ENCODE measurements around the gene PRAMEF5. TPM values are rescaled to one million over a fixed set of nuclear protein-coding genes. Genes with fewer than 3 reads are reported as not detected.
"Not testable (repeated sequence)": the region's sequence is repeated elsewhere in the genome, so short reads cannot be mapped to it uniquely, and the experiment has no call there.

The PRAMEF5 gene
- polyA plus RNA-seq, 1 experiment: not detected

- ChIA-PET CTCF (no interaction called here), POLR2A (no interaction called here)
- no peak for DNase-seq (ENCODE audit: low read depth, low spot score)
- H3K27ac ChIP-seq (ENCODE audit: low read depth, low read length): no peak overlapping the region
- TF ChIP-seq CTCF (IDR thresholded peaks at IDR 0.05; ENCODE audit: low read depth, low read length): no peak
- no peaks in the 10 kb centered on the region for H3K27me3 ChIP-seq (ENCODE audit: control insufficient read depth, insufficient read depth, low read length)
- H3K4me3 ChIP-seq (ENCODE audit: low read depth, low read length): no peak overlapping the region
- peaks cover 63% of the 10 kb centered on the region for H3K9me3 ChIP-seq (ENCODE audit: control insufficient read depth, insufficient read depth, low read length)
These were observed 25.6 kb upstream of the PRAMEF5 start for GRCh38 chr1:13228343-13228781.

- H3K27ac ChIP-seq (ENCODE audit: low read depth, low read length); H3K4me3 ChIP-seq (ENCODE audit: low read depth, low read length); DNase-seq (ENCODE audit: low read depth, low spot score); CTCF ChIA-PET; H3K27me3 ChIP-seq (ENCODE audit: control insufficient read depth, insufficient read depth, low read length); POLR2A ChIA-PET: not testable (repeated sequence)
- peaks cover 74% of the 10 kb centered on the region for H3K9me3 ChIP-seq (ENCODE audit: control insufficient read depth, insufficient read depth, low read length)
These were observed 23.9 kb upstream of the PRAMEF5 start for GRCh38 chr1:13230096-13230495.

- CTCF ChIA-PET: not testable (repeated sequence)
These were observed 23.4 kb upstream of the PRAMEF5 start for GRCh38 chr1:13230601-13231000.

GRCh38 chr1:13231061-13231750 is 22.8 kb upstream of the PRAMEF5 start:
- CTCF ChIA-PET; DNase-seq (ENCODE audit: low read depth, low spot score); POLR2A ChIA-PET; H3K27ac ChIP-seq (ENCODE audit: low read depth, low read length); H3K4me3 ChIP-seq (ENCODE audit: low read depth, low read length); H3K27me3 ChIP-seq (ENCODE audit: control insufficient read depth, insufficient read depth, low read length): not testable (repeated sequence)
- peaks cover 75% of the 10 kb centered on the region for H3K9me3 ChIP-seq (ENCODE audit: control insufficient read depth, insufficient read depth, low read length)

More at GRCh38 chr1:13230601-13231000, 23.4 kb upstream of the PRAMEF5 start:
- DNase-seq (ENCODE audit: low read depth, low spot score); H3K4me3 ChIP-seq (ENCODE audit: low read depth, low read length); H3K27ac ChIP-seq (ENCODE audit: low read depth, low read length); H3K27me3 ChIP-seq (ENCODE audit: control insufficient read depth, insufficient read depth, low read length); POLR2A ChIA-PET: not testable (repeated sequence)
- H3K9me3 ChIP-seq (ENCODE audit: control insufficient read depth, insufficient read depth, low read length): peaks cover 78% of the 10 kb centered on the region

GRCh38 chr1:13232056-13232455 is 21.9 kb upstream of the PRAMEF5 start:
- POLR2A ChIA-PET, CTCF ChIA-PET: not testable (repeated sequence)

GRCh38 chr1:13234057-13234456 is 19.9 kb upstream of the PRAMEF5 start:
- H3K27me3 ChIP-seq (ENCODE audit: control insufficient read depth, insufficient read depth, low read length); H3K4me3 ChIP-seq (ENCODE audit: low read depth, low read length); POLR2A ChIA-PET; DNase-seq (ENCODE audit: low read depth, low spot score); CTCF ChIA-PET; H3K27ac ChIP-seq (ENCODE audit: low read depth, low read length): not testable (repeated sequence)
- peaks cover 64% of the 10 kb centered on the region for H3K9me3 ChIP-seq (ENCODE audit: control insufficient read depth, insufficient read depth, low read length)

More at GRCh38 chr1:13232056-13232455, 21.9 kb upstream of the PRAMEF5 start:
- not testable (repeated sequence) for H3K4me3 ChIP-seq (ENCODE audit: low read depth, low read length); DNase-seq (ENCODE audit: low read depth, low spot score); H3K27ac ChIP-seq (ENCODE audit: low read depth, low read length); H3K27me3 ChIP-seq (ENCODE audit: control insufficient read depth, insufficient read depth, low read length)
- H3K9me3 ChIP-seq (ENCODE audit: control insufficient read depth, insufficient read depth, low read length): peaks cover 69% of the 10 kb centered on the region

GRCh38 chr1:13237572-13237971 is 16.4 kb upstream of the PRAMEF5 start:
- DNase-seq (ENCODE audit: low read depth, low spot score); CTCF ChIA-PET; POLR2A ChIA-PET: not testable (repeated sequence)

GRCh38 chr1:13239633-13240032 is 14.4 kb upstream of the PRAMEF5 start:
- CTCF ChIA-PET; POLR2A ChIA-PET; DNase-seq (ENCODE audit: low read depth, low spot score); H3K4me3 ChIP-seq (ENCODE audit: low read depth, low read length); H3K27me3 ChIP-seq (ENCODE audit: control insufficient read depth, insufficient read depth, low read length); H3K27ac ChIP-seq (ENCODE audit: low read depth, low read length): not testable (repeated sequence)
- H3K9me3 ChIP-seq (ENCODE audit: control insufficient read depth, insufficient read depth, low read length): peaks cover 48% of the 10 kb centered on the region

More at GRCh38 chr1:13237572-13237971, 16.4 kb upstream of the PRAMEF5 start:
- not testable (repeated sequence) for H3K27ac ChIP-seq (ENCODE audit: low read depth, low read length); H3K27me3 ChIP-seq (ENCODE audit: control insufficient read depth, insufficient read depth, low read length); H3K4me3 ChIP-seq (ENCODE audit: low read depth, low read length)
- H3K9me3 ChIP-seq (ENCODE audit: control insufficient read depth, insufficient read depth, low read length): peaks cover 56% of the 10 kb centered on the region

- H3K27ac ChIP-seq (ENCODE audit: low read depth, low read length); POLR2A ChIA-PET; H3K4me3 ChIP-seq (ENCODE audit: low read depth, low read length); DNase-seq (ENCODE audit: low read depth, low spot score); CTCF ChIA-PET; H3K27me3 ChIP-seq (ENCODE audit: control insufficient read depth, insufficient read depth, low read length): not testable (repeated sequence)
- H3K9me3 ChIP-seq (ENCODE audit: control insufficient read depth, insufficient read depth, low read length): peaks cover 50% of the 10 kb centered on the region
These were observed 10.3 kb upstream of the PRAMEF5 start for GRCh38 chr1:13243536-13244263.

- H3K9me3 ChIP-seq (ENCODE audit: control insufficient read depth, insufficient read depth, low read length): peaks cover 41% of the 10 kb centered on the region
- POLR2A ChIA-PET; H3K27me3 ChIP-seq (ENCODE audit: control insufficient read depth, insufficient read depth, low read length); DNase-seq (ENCODE audit: low read depth, low spot score); H3K4me3 ChIP-seq (ENCODE audit: low read depth, low read length); H3K27ac ChIP-seq (ENCODE audit: low read depth, low read length); CTCF ChIA-PET: not testable (repeated sequence)
These were observed 8.0 kb upstream of the PRAMEF5 start for GRCh38 chr1:13245841-13246553.

- CTCF ChIA-PET; H3K27me3 ChIP-seq (ENCODE audit: control insufficient read depth, insufficient read depth, low read length); DNase-seq (ENCODE audit: low read depth, low spot score); H3K27ac ChIP-seq (ENCODE audit: low read depth, low read length); H3K4me3 ChIP-seq (ENCODE audit: low read depth, low read length); POLR2A ChIA-PET: not testable (repeated sequence)
- H3K9me3 ChIP-seq (ENCODE audit: control insufficient read depth, insufficient read depth, low read length): peaks cover 40% of the 10 kb centered on the region
These were observed 7.5 kb upstream of the PRAMEF5 start for GRCh38 chr1:13246554-13246871.

Data from AG04450 (cell line).